OCI-LY7 (cell line): ENCODE measurements around the gene CMIP. TPM values are rescaled to one million over a fixed set of nuclear protein-coding genes. Genes with fewer than 3 reads are reported as not detected.

ENCODE experiments used
- BruUV-seq: library from RNA; stranded (reverse); fragments of 400-500 nt; replicated peaks from 2 replicates; lab custom pipeline; 2021; lab: Mats Ljungman, UMichigan
- CTCF ChIA-PET: fragments of 300-600 bp; sonication (Branson Sonifier 250); formaldehyde crosslinking; loops from one replicate; lab custom pipeline; 2022; ENCODE audit warnings: antibody characterized with exemption; ENCODE audit not compliant: unreplicated experiment; lab: Charles Lee
- POLR2A ChIA-PET: fragments of 300-600 bp; sonication (Branson Sonifier 250); formaldehyde crosslinking; loops from one replicate; lab custom pipeline; 2022; ENCODE audit warnings: antibody characterized with exemption; lab: Charles Lee
- DNase-seq: peaks from one replicate; pipeline ENCODE4 v3.0.0-alpha.2; 2015; ENCODE audit warnings: low spot score
- H2AFZ ChIP-seq: fragments of 200-600 bp; sonication (generic), shearing (Covaris generic); 2 replicates; pipeline ENCODE4 v1.6.1; 2014; ENCODE audit warnings: mild to moderate bottlenecking, antibody characterized with exemption, low read length, moderate library complexity
- H3K27ac ChIP-seq: fragments of 200-600 bp; sonication (generic); 2 replicates; pipeline ENCODE4 v1.5.1; 2014; ENCODE audit warnings: mixed run types, low read depth, mild to moderate bottlenecking, moderate library complexity, low read length, inconsistent platforms; ENCODE audit not compliant: poor library complexity, severe bottlenecking
- H3K36me3 ChIP-seq: fragments of 200-600 bp; sonication (generic); 2 replicates; pipeline ENCODE4 v1.6.1; 2014; ENCODE audit warnings: mild to moderate bottlenecking, antibody characterized with exemption, low read length, moderate library complexity, mixed read lengths; ENCODE audit not compliant: insufficient read depth
- H3K4me1 ChIP-seq: fragments of 200-600 bp; sonication (generic); 2 replicates; pipeline ENCODE4 v1.5.1; 2014; ENCODE audit warnings: mild to moderate bottlenecking, low read length; ENCODE audit not compliant: insufficient read depth, poor library complexity, severe bottlenecking
- H3K4me2 ChIP-seq: fragments of 200-600 bp; sonication (generic); 2 replicates; pipeline ENCODE4 v1.6.1; 2014; ENCODE audit warnings: mild to moderate bottlenecking, low read length
- H3K4me3 ChIP-seq: fragments of 200-600 bp; sonication (generic); 2 replicates; pipeline ENCODE4 v1.5.1; 2014; ENCODE audit warnings: mild to moderate bottlenecking, low read depth, low read length; ENCODE audit not compliant: poor library complexity, severe bottlenecking
- H3K79me2 ChIP-seq: fragments of 200-600 bp; sonication (generic); 2 replicates; pipeline ENCODE4 v1.6.1; 2016; ENCODE audit warnings: low read depth, mild to moderate bottlenecking, low read length, moderate library complexity, mixed read lengths; ENCODE audit not compliant: insufficient read depth
- H3K9me2 ChIP-seq: fragments of 200-600 bp; sonication (generic); 2 replicates; pipeline ENCODE4 v1.6.1; 2016; ENCODE audit warnings: mild to moderate bottlenecking, low read length, mixed read lengths; ENCODE audit not compliant: insufficient read depth
- H3K9me3 ChIP-seq: fragments of 200-600 bp; sonication (generic); 2 replicates; pipeline ENCODE4 v1.6.1; 2014; ENCODE audit warnings: mild to moderate bottlenecking, mixed run types, low read length, mixed read lengths
- H4K20me1 ChIP-seq: fragments of 200-600 bp; sonication (generic); 2 replicates; pipeline ENCODE4 v1.6.1; 2014; ENCODE audit warnings: mild to moderate bottlenecking, antibody characterized with exemption, low read length, moderate library complexity, mixed read lengths; ENCODE audit not compliant: insufficient read depth
- EZH2phosphoT487 ChIP-seq: fragments of 200-600 bp; sonication (generic); IDR thresholded peaks from 2 replicates; pipeline ENCODE4 v1.6.1; 2018; ENCODE audit warnings: low read depth, borderline replicate concordance, mild to moderate bottlenecking, mixed run types, antibody characterized with exemption, low read length, moderate library complexity, mixed read lengths
- intact Hi-C: fragments of 100-400 bp; cut with micrococcal nuclease; formaldehyde crosslinking; loops from one replicate; pipeline ENCODE4 v1.10.0; 2022; ENCODE audit not compliant: unreplicated experiment
- total RNA-seq, 2 experiments: library from RNA; depleted of rRNA in 1 of 2; stranded (reverse); fragments of >200 nt in 1 of 2; shearing (Covaris generic) in 1 of 2; gene quantifications; 2 replicates each; pipeline ENCODE4 v1.2.3, GENCODE V29; 2014 to 2022
- TF ChIP-seq, protein P1 (sequence below): fragments of 200-600 bp; sonication (generic); conservative IDR thresholded peaks from 2 replicates; pipeline ENCODE4 v1.5.1; 2014; ENCODE audit warnings: mild to moderate bottlenecking, antibody characterized with exemption, low read length, moderate library complexity, mixed read lengths

The CMIP gene
- total RNA-seq, 2 experiments from 2014 or later: 15.4 to 70.3 TPM

DNA sequence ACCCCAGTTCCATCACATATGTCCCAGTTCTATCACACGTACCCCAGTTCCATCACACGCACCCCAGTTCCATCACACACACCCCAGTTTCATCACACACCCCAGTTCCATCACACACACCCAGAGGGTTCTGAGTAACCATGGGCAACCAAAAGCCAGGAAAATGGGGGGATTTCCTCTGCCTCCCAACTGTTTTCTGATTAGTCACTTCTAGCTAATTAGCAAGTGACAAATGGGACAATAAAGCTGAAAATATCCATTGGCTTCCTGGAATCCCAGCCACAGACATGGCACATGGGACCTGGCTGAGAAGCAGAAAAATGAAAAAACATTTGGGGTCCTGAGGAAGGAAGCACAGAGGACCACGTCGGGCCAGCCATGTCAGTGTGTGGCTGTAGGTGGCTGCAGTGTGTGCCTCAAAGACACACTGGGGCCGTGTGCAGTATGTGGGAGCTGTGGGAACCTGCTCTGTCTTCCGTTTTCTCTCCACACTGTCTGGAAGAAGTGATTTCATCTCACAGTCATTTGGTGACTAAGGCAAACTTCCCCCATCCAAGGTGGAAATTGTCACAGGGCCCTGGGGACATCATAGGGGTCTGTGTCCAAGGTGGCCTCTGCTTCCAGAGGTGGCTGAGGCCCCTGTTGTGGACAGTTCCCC is 106.7 kb downstream of the CMIP start:
- Histone ChIP-seq H3K4me2 (no peak overlapping the region), H3K4me1 (no peaks in the 10 kb centered on the region), H3K27ac (no peak overlapping the region), H3K9me2 (no peaks in the 10 kb centered on the region), H3K4me3 (no peak overlapping the region), H3K36me3 (no peaks in the 10 kb centered on the region), H2AFZ (no peak overlapping the region), H4K20me1 (no peaks in the 10 kb centered on the region; the same call in 1 of the 2 replicates), H3K9me3 (no peaks in the 10 kb centered on the region), H3K79me2 (no peaks in the 10 kb centered on the region)
- ChIA-PET CTCF (no interaction called here), POLR2A (no interaction called here)
- no TSS peak for BruUV-seq
- DNase-seq: no peak
- intact Hi-C loops: no loop called here
- TF ChIP-seq, protein P1, sequence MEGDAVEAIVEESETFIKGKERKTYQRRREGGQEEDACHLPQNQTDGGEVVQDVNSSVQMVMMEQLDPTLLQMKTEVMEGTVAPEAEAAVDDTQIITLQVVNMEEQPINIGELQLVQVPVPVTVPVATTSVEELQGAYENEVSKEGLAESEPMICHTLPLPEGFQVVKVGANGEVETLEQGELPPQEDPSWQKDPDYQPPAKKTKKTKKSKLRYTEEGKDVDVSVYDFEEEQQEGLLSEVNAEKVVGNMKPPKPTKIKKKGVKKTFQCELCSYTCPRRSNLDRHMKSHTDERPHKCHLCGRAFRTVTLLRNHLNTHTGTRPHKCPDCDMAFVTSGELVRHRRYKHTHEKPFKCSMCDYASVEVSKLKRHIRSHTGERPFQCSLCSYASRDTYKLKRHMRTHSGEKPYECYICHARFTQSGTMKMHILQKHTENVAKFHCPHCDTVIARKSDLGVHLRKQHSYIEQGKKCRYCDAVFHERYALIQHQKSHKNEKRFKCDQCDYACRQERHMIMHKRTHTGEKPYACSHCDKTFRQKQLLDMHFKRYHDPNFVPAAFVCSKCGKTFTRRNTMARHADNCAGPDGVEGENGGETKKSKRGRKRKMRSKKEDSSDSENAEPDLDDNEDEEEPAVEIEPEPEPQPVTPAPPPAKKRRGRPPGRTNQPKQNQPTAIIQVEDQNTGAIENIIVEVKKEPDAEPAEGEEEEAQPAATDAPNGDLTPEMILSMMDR: no peak
- TF ChIP-seq EZH2phosphoT487: no peak

DNA sequence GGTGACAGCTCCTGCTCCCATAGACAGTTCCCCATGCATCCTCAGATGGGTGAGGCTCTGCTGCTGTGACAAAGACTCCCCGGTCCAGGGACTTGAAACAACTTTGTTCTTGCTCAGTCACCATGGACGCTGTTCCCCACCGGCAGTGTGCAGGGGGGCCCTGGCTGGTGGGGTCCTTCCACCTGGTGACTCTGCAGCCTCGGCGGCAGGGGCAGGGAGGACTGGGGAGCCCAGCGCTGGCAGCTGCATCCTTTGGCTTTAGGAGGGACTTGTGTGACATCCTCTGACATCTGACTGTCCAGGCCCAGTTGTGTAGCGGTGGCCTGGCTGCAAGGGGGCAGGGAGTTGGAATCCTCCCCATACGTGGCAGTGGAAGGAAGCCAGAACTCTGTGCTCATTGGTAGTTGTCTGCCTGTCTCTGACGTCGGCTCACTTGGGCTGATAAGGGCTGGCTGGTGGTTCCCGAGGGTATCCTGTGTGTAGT is 107.3 kb downstream of the CMIP start:
- no peak overlapping the region for H3K4me3 ChIP-seq
- H4K20me1 ChIP-seq: no peaks in the 10 kb centered on the region; the same call in 1 of the 2 replicates
- no peaks in the 10 kb centered on the region for H3K9me3 ChIP-seq
- H2AFZ ChIP-seq: no peak overlapping the region
- no peak for DNase-seq
- no TSS peak for BruUV-seq
- H3K36me3 ChIP-seq: no peaks in the 10 kb centered on the region
- H3K27ac ChIP-seq: no peak overlapping the region
- ChIA-PET CTCF (no interaction called here), POLR2A (no interaction called here)
- H3K4me2 ChIP-seq: no peak overlapping the region
- intact Hi-C loops: no loop called here
- no peaks in the 10 kb centered on the region for H3K79me2 ChIP-seq
- H3K9me2 ChIP-seq: no peaks in the 10 kb centered on the region
- H3K4me1 ChIP-seq: no peaks in the 10 kb centered on the region
- TF ChIP-seq, protein P1: no peak
- TF ChIP-seq EZH2phosphoT487: no peak

DNA sequence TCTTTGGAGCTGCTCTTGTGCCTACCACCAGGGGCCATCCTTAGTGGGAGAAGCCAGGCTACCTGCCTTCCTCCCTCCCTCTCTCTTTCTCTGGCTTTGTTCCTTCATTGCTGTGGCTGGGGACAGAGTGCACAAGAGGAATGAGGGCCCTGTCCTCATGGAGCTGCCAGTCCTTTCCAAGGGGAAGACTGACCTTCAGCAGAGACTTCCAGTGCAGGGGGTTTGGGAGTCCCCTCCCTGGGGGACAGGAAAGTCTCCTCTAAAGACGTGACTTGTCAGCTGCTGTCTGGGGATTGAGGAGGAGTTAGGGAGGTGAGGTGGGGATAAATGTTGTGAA is 108.1 kb downstream of the CMIP start:
- Histone ChIP-seq H3K4me2 (no peak overlapping the region), H3K4me1 (no peaks in the 10 kb centered on the region), H3K9me2 (no peaks in the 10 kb centered on the region), H3K27ac (no peak overlapping the region), H3K36me3 (no peaks in the 10 kb centered on the region), H3K79me2 (no peaks in the 10 kb centered on the region), H3K4me3 (no peak overlapping the region), H2AFZ (no peak overlapping the region), H4K20me1 (no peaks in the 10 kb centered on the region; the same call in 1 of the 2 replicates), H3K9me3 (no peaks in the 10 kb centered on the region)
- no peak for DNase-seq
- no peak for TF ChIP-seq EZH2phosphoT487
- TF ChIP-seq, protein P1: no peak
- POLR2A ChIA-PET: no interaction called here
- CTCF ChIA-PET: no interaction called here
- no TSS peak for BruUV-seq
- intact Hi-C loops: no loop called here
